HG02938 (cell line): Measurements from ENCODE around the gene RYR2.

Experiments
- ATAC-seq: cut with Tn5 transposase; IDR thresholded peaks from one replicate; pipeline ENCODE4 v1.9.1; 2021; ENCODE audit warnings: mild to moderate bottlenecking, moderate library complexity; ENCODE audit not compliant: unreplicated experiment

The RYR2 gene

GRCh38 chr1:237428809-237429208 is 386.8 kb downstream of the RYR2 start:
- ATAC-seq = no peak

- no peak for ATAC-seq
Observed at GRCh38 chr1:237429252-237429651, 387.3 kb downstream of the RYR2 start.

DNA sequence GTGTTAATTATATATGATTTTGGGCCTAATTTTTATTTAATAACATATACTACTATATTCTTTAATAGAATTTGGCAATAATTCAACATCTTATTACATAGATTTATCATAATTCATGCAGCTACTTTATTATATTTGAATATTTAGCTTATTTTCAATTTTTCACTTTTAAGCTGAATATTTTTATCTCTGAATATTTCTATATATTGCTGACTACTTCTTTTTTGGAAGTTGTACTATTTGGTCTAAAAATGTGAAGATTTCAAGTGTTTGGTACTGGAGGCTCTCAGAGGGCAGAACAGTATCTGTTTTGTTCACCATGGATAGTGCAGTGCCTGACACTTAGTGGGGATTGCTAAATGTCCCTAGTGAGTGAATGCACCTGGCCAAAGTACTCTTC is 389.5 kb downstream of the RYR2 start:
- no peak for ATAC-seq

DNA sequence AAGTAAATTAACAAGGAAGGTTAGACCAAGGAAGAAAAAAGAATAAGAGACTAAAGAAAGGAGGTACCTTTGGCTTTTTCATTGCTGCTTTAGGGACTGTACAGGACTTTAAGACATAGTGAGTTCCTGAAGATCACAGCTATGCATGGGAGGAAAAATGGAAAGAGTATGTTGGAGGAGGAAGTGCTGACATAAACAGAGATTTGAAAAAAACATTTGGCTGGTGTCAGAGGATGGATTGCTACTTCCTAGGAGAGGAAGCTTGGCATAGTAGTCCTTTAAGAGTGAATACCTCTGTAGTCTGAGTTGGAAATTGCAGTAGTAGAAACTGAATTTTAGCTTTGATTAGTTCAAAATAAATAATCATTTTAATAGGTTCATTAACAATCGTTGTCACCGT is 398.4 kb downstream of the RYR2 start:
- no peak for ATAC-seq

DNA sequence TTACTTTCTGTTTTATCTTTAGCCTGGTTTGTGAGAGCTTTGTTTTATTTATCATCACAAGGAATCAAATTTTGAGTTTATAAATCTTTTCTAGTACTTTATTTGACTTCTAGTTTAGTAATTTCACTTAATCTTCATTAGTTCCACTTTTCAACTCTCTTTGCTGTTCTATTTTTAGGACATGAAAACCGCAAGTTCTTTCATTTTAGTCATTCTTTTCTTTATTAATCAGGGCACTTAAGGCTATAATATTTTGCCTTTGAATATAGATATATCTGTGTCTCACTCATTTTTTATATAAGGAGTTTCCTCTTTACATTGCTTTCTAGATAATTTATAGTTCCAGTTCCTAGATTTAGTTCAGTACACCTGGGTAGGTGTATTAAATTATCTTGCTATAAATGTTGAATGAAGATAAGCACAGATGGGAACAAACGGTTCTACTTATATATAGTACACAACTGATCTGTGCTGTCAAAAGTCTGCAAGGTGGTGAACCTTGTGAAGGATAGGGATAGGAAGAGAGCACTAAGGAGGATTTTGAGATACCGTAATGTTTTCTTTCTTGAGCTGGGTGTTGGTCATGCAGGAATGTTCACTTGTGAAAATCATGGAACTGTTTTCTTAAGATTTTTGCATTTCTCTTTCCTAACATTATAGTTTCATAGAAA is 402.3 kb downstream of the RYR2 start:
- ATAC-seq = no peak

DNA sequence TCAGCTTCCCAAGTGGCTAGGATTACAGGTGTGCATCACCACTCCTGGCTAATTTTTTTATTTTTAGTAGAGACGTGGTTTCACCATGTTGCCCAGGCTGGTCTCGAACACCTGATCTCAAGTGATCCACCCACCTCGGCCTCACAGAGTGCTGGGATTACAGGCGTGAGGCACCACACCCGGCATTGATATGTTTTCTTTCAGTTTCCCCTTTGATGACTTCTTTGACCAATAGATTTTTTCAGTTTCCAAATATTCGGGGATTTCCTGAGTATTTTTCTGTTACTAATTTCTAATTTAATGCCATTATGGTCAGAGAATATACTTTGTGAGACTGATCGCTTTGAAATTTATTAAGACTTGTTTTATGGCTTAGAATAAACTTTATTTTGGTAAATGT is 406.1 kb downstream of the RYR2 start:
- no peak for ATAC-seq

- no peak for ATAC-seq
Observed at GRCh38 chr1:237457573-237457972, 415.6 kb downstream of the RYR2 start.

- ATAC-seq = no peak
Observed at GRCh38 chr1:237467320-237467719, 425.3 kb downstream of the RYR2 start.

GRCh38 chr1:237470712-237471338 is 428.8 kb downstream of the RYR2 start:
- no peak for ATAC-seq

- ATAC-seq = no peak
Observed at GRCh38 chr1:237471377-237471776, 429.4 kb downstream of the RYR2 start.

GRCh38 chr1:237471956-237472355 is 430.0 kb downstream of the RYR2 start:
- ATAC-seq = no peak

- no peak for ATAC-seq
Observed at GRCh38 chr1:237473854-237474253, 431.9 kb downstream of the RYR2 start.

GRCh38 chr1:237478082-237478481 is 436.1 kb downstream of the RYR2 start:
- no peak for ATAC-seq

- no peak for ATAC-seq
Observed at GRCh38 chr1:237478842-237479241, 436.9 kb downstream of the RYR2 start.

GRCh38 chr1:237482777-237483176 is 440.8 kb downstream of the RYR2 start:
- no peak for ATAC-seq

DNA sequence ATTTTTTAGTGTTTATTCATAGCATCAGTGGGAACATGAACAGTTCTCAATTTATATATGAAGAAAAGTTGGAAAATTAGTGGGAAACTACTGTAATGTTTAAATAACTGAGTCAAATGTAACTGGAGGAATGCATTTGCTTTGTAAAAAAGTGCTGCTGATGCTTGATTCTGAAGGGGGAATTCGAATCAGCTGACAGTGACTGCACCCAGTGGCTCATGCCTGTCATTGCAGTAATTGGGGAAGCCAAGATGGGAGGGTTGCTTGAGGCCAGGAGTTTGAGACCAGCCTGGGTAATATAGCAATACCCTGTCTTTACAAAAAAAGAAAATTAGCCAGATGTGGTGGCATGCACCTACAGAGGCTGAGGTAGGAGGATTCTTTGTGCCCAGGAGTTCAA is 450.4 kb downstream of the RYR2 start:
- ATAC-seq = peak; percentile 70

- ATAC-seq = no peak
Observed at GRCh38 chr1:237500566-237500965, 458.6 kb downstream of the RYR2 start.

- no peak for ATAC-seq
Observed at GRCh38 chr1:237503292-237503691, 461.3 kb downstream of the RYR2 start.

- ATAC-seq = peak; percentile 94
Observed at GRCh38 chr1:237507005-237507404, 465.0 kb downstream of the RYR2 start.

DNA sequence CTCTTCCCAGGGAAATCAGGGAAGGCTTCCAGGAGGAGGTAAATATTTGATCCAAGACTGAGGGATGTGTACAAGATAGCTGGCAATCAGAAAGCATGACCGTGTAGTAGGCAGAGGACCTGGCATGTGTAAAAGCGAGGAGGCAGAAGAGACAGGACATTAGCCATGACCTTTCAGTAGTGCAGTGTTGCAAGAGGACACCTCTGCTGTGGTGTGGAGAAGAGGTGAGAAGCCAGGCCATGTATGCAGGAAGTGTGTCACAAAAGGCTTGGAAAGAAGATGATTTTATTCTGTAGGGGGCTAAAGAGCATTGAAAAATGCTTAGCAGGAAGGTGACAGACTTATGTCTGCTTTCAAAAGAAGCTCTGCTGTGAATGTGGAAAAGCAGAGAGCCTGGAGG is 467.8 kb downstream of the RYR2 start:
- no peak for ATAC-seq

GRCh38 chr1:237525102-237525501 is 483.1 kb downstream of the RYR2 start:
- ATAC-seq = no peak

GRCh38 chr1:237527761-237528160 is 485.8 kb downstream of the RYR2 start:
- ATAC-seq = no peak

GRCh38 chr1:237528545-237528944 is 486.6 kb downstream of the RYR2 start:
- no peak for ATAC-seq
